Motor neuron (in vitro differentiated cells): ENCODE results near the gene RBM43. TPM values are rescaled to one million over a fixed set of nuclear protein-coding genes. Genes with fewer than 3 reads are reported as not detected.

Source experiments
- ATAC-seq, 8 experiments: fragments of 200-7000 bp; cut with Tn5 transposase; replicated peaks in 6 of 8; 2 replicates each; pipeline ENCODE4 v1.8.0; 2021; ENCODE audit warnings: mild to moderate bottlenecking in 8 of 8, moderate library complexity in 8 of 8
- H3K27ac ChIP-seq, 2 donors: fragments of 250-450 bp; sonication (Bioruptor Pico); 2 replicates each; pipeline ENCODE4 v1.9.0; 2021; ENCODE audit warnings: antibody characterized with exemption in 2 of 2, mild to moderate bottlenecking in 2 of 2, moderate library complexity in 1 of 2
- H3K4me1 ChIP-seq, 2 donors: fragments of 250-450 bp; sonication (Bioruptor Pico); replicated peaks in 1 of 2; 2 replicates each; pipeline ENCODE4 v1.6.1; 2021; ENCODE audit warnings: antibody characterized with exemption in 2 of 2, mild to moderate bottlenecking in 2 of 2, moderate library complexity in 1 of 2
- H3K4me3 ChIP-seq, 5 donors: fragments of 250-450 bp; sonication (Bioruptor Pico); 2 replicates each; pipeline ENCODE4 v1.9.0; 2021; ENCODE audit warnings: antibody characterized with exemption in 5 of 5, mild to moderate bottlenecking in 5 of 5, moderate library complexity in 4 of 5
- WGBS, 10 experiments: fragments of 450-650 bp; shearing (Covaris generic); methylation state at CpG; one replicate each; pipeline ENCODE4 v1.0.0; 2022; 5-methylcytosine and 5-hydroxymethylcytosine counted together
- in situ Hi-C, 9 experiments: fragments of 400-800 bp; cut with MboI; loops; one replicate each; pipeline ENCODE4 v1.15.0; 2021; ENCODE audit warnings: low sequenced_read_pairs in 9 of 9, low pct_unique_long_range_greater_than_20kb in 2 of 9; ENCODE audit not compliant: unreplicated experiment in 9 of 9
- total RNA-seq, 8 experiments: library from RNA; unstranded; fragments of 300-600 nt; gene quantifications; 2 replicates each; pipeline versions ENCODE4 v1.2.3 to v1.2.4, GENCODE V29; 2022

Gene RBM43
- total RNA-seq, 8 experiments from 2014 or later = 0.22 to 10.6 (median 2.2) TPM

GRCh38 chr2:151289972-151290866 lies 28.6 kb upstream of the RBM43 start:
- WGBS, 10 experiments = 2 to 87% (median 64%) methylated on average over 5 to 9 of the region's 9 CpGs
- Histone ChIP-seq H3K4me1 (no peaks in the 10 kb centered on the region), H3K27ac (no peak overlapping the region), H3K4me3 (peak overlapping the region in 4 of 5 donors; percentile 22 to 35 (median 30))
- in situ Hi-C loops = no loop called here
- peak in 3 of 8 experiments; percentile 6 to 34 (median 25) for ATAC-seq

GRCh38 chr2:151287513-151288250 lies 26.0 kb upstream of the RBM43 start:
- in situ Hi-C loops = no loop called here
- Histone ChIP-seq H3K4me1 (no peaks in the 10 kb centered on the region), H3K4me3 (no peak overlapping the region), H3K27ac (no peak overlapping the region)
- WGBS, 10 experiments = 70 to 100% (median 99%) methylated on average over 1 to 5 of the region's 5 CpGs
- no peak for ATAC-seq

- Histone ChIP-seq H3K4me1 (no peaks in the 10 kb centered on the region), H3K27ac (no peak overlapping the region), H3K4me3 (no peak overlapping the region)
- WGBS, 10 experiments = 7 to 96% (median 79%) methylated on average over 1 to 4 of the region's 4 CpGs
- no peak for ATAC-seq
- in situ Hi-C loops = no loop called here
Observed at GRCh38 chr2:151282401-151282800, 20.7 kb upstream of the RBM43 start.

GRCh38 chr2:151280271-151280670 lies 18.6 kb upstream of the RBM43 start:
- in situ Hi-C loops = no loop called here
- WGBS, 10 experiments = 0 to 86% (median 66%) methylated on average over 1 to 4 of the region's 4 CpGs; no CpG with 5 or more reads in 2 of the 10 experiments
- Histone ChIP-seq H3K4me3 (no peak overlapping the region), H3K4me1 (no peaks in the 10 kb centered on the region), H3K27ac (no peak overlapping the region)
- ATAC-seq = peak in 3 of 8 experiments; percentile 78 to 97 (median 89)

- WGBS, 10 experiments = 88 to 100% (median 100%) methylated on average over 1 to 2 of the region's 2 CpGs; no CpG with 5 or more reads in 2 of the 10 experiments
- H3K27ac ChIP-seq = no peak overlapping the region
- no peaks in the 10 kb centered on the region for H3K4me1 ChIP-seq
- in situ Hi-C loops = no loop called here
- ATAC-seq = no peak
- H3K4me3 ChIP-seq = no peak overlapping the region
Observed at GRCh38 chr2:151278487-151278886, 16.8 kb upstream of the RBM43 start.

- in situ Hi-C loops = no loop called here
- H3K4me3 ChIP-seq = no peak overlapping the region
- peak in 2 of 8 experiments; percentile 17 to 53 for ATAC-seq
- no peak overlapping the region for H3K27ac ChIP-seq
- 11 to 100% (median 79%) methylated on average over 1 of the region's 1 CpG; no CpG with 5 or more reads in 6 of the 10 experiments for WGBS, 10 experiments
- H3K4me1 ChIP-seq = no peaks in the 10 kb centered on the region
Observed at GRCh38 chr2:151277067-151277466, 15.4 kb upstream of the RBM43 start.

- in situ Hi-C loops = no loop called here
- WGBS, 10 experiments = 60 to 100% (median 88%) methylated on average over 2 to 7 of the region's 7 CpGs; no CpG with 5 or more reads in 2 of the 10 experiments
- H3K4me1 ChIP-seq = no peaks in the 10 kb centered on the region
- no peak overlapping the region for H3K4me3 ChIP-seq
- H3K27ac ChIP-seq = no peak overlapping the region
- no peak for ATAC-seq
Observed at GRCh38 chr2:151275291-151275690, 13.6 kb upstream of the RBM43 start.

GRCh38 chr2:151271824-151272223 lies 10.2 kb upstream of the RBM43 start:
- in situ Hi-C loops = loop anchor here in 1 of 9 experiments (25.0 kb wide), 1 partner anchor 165 kb away; no protein-coding TSS in a partner anchor
- Histone ChIP-seq H3K4me1 (no peaks in the 10 kb centered on the region), H3K4me3 (no peak overlapping the region), H3K27ac (no peak overlapping the region)
- no peak for ATAC-seq

- ATAC-seq = no peak
- in situ Hi-C loops = loop anchor here in 1 of 9 experiments (25.0 kb wide), 1 partner anchor 167 kb away; no protein-coding TSS in a partner anchor
- H3K4me1 ChIP-seq = no peaks in the 10 kb centered on the region
- no peak overlapping the region for H3K27ac ChIP-seq
- 25 to 73% (median 60%) methylated on average over 1 to 3 of the region's 3 CpGs; no CpG with 5 or more reads in 1 of the 10 experiments for WGBS, 10 experiments
- H3K4me3 ChIP-seq = no peak overlapping the region
Observed at GRCh38 chr2:151269798-151270568, 8.3 kb upstream of the RBM43 start.

- in situ Hi-C loops = loop anchor here in 1 of 9 experiments (25.0 kb wide), 1 partner anchor 169 kb away; no protein-coding TSS in a partner anchor
- no peak for ATAC-seq
- Histone ChIP-seq H3K4me1 (no peaks in the 10 kb centered on the region), H3K4me3 (no peak overlapping the region), H3K27ac (no peak overlapping the region)
Observed at GRCh38 chr2:151268085-151268484, 6.4 kb upstream of the RBM43 start.

GRCh38 chr2:151267537-151267936 lies 5.9 kb upstream of the RBM43 start:
- WGBS, 10 experiments = 83 to 100% (median 95%) methylated on average over 1 to 5 of the region's 5 CpGs; no CpG with 5 or more reads in 2 of the 10 experiments

GRCh38 chr2:151265991-151266390 lies 4.3 kb upstream of the RBM43 start:
- Histone ChIP-seq H3K4me3 (no peak overlapping the region), H3K27ac (no peak overlapping the region), H3K4me1 (peaks cover 2 to 3% of the 10 kb centered on the region in 2 donors)
- in situ Hi-C loops = loop anchor here in 1 of 9 experiments (25.0 kb wide), 1 partner anchor 171 kb away; no protein-coding TSS in a partner anchor
- ATAC-seq = no peak

More at GRCh38 chr2:151267537-151267936, 5.9 kb upstream of the RBM43 start:
- in situ Hi-C loops = loop anchor here in 1 of 9 experiments (25.0 kb wide), 1 partner anchor 170 kb away; no protein-coding TSS in a partner anchor
- Histone ChIP-seq H3K27ac (no peak overlapping the region), H3K4me1 (no peaks in the 10 kb centered on the region), H3K4me3 (no peak overlapping the region)
- no peak for ATAC-seq
